ENCODE results near the gene KSR2. TPM values are rescaled to one million over a fixed set of nuclear protein-coding genes. Genes with fewer than 3 reads are reported as not detected.

KSR2 gene
- total RNA-seq, 3 donors from 2014 or later: 0.05 to 0.08 (median 0.05) TPM

- DNase-seq: no peak
- H3K9me3 Mint-ChIP-seq: no peaks in the 10 kb centered on the region
- no peaks in the 10 kb centered on the region for H3K27me3 Mint-ChIP-seq (ENCODE audit: low read depth)
- H3K4me1 Mint-ChIP-seq (ENCODE audit: low read depth): no peaks in the 10 kb centered on the region
- H3K4me3 Mint-ChIP-seq: no peak overlapping the region
- H3K36me3 Mint-ChIP-seq (ENCODE audit: insufficient read depth): no peaks in the 10 kb centered on the region
- ATAC-seq: no peak
Measured at GRCh38 chr12:117499759-117500485, 468.9 kb downstream of the KSR2 start.

- no peak for DNase-seq
- Mint-ChIP-seq H3K36me3 (ENCODE audit: insufficient read depth) (no peaks in the 10 kb centered on the region), H3K4me3 (no peak overlapping the region), H3K4me1 (ENCODE audit: low read depth) (no peaks in the 10 kb centered on the region), H3K27me3 (ENCODE audit: low read depth) (no peaks in the 10 kb centered on the region), H3K9me3 (no peaks in the 10 kb centered on the region)
- no peak for ATAC-seq
Measured at GRCh38 chr12:117498880-117499279, 469.9 kb downstream of the KSR2 start.

GRCh38 chr12:117498256-117498655 lies 470.5 kb downstream of the KSR2 start:
- no peaks in the 10 kb centered on the region for H3K4me1 Mint-ChIP-seq (ENCODE audit: low read depth)

GRCh38 chr12:117497407-117497806 lies 471.4 kb downstream of the KSR2 start:
- no peak for DNase-seq
- Mint-ChIP-seq H3K4me3 (no peak overlapping the region), H3K9me3 (no peaks in the 10 kb centered on the region), H3K4me1 (ENCODE audit: low read depth) (no peaks in the 10 kb centered on the region), H3K27me3 (ENCODE audit: low read depth) (no peaks in the 10 kb centered on the region), H3K36me3 (ENCODE audit: insufficient read depth) (no peaks in the 10 kb centered on the region)
- no peak for ATAC-seq

More at GRCh38 chr12:117498256-117498655, 470.5 kb downstream of the KSR2 start:
- Mint-ChIP-seq H3K9me3 (no peaks in the 10 kb centered on the region), H3K36me3 (ENCODE audit: insufficient read depth) (no peaks in the 10 kb centered on the region), H3K27me3 (ENCODE audit: low read depth) (no peaks in the 10 kb centered on the region), H3K4me3 (no peak overlapping the region)
- no peak for ATAC-seq
- DNase-seq: no peak

GRCh38 chr12:117494833-117495655 lies 473.7 kb downstream of the KSR2 start:
- DNase-seq: no peak
- no peaks in the 10 kb centered on the region for H3K9me3 Mint-ChIP-seq
- ATAC-seq: no peak
- H3K4me1 Mint-ChIP-seq (ENCODE audit: low read depth): no peaks in the 10 kb centered on the region
- no peak overlapping the region for H3K4me3 Mint-ChIP-seq
- H3K27me3 Mint-ChIP-seq (ENCODE audit: low read depth): no peaks in the 10 kb centered on the region
- H3K36me3 Mint-ChIP-seq (ENCODE audit: insufficient read depth): no peaks in the 10 kb centered on the region

- H3K4me3 Mint-ChIP-seq: no peak overlapping the region
- H3K27me3 Mint-ChIP-seq (ENCODE audit: low read depth): no peaks in the 10 kb centered on the region
- no peak for DNase-seq
- no peaks in the 10 kb centered on the region for H3K4me1 Mint-ChIP-seq (ENCODE audit: low read depth)
- H3K36me3 Mint-ChIP-seq (ENCODE audit: insufficient read depth): no peaks in the 10 kb centered on the region
- no peak for ATAC-seq
- no peaks in the 10 kb centered on the region for H3K9me3 Mint-ChIP-seq
Measured at GRCh38 chr12:117491711-117492110, 477.1 kb downstream of the KSR2 start.

GRCh38 chr12:117490130-117490529 lies 478.7 kb downstream of the KSR2 start:
- H3K4me1 Mint-ChIP-seq (ENCODE audit: low read depth): no peaks in the 10 kb centered on the region
- DNase-seq: no peak
- no peaks in the 10 kb centered on the region for H3K27me3 Mint-ChIP-seq (ENCODE audit: low read depth)
- no peak overlapping the region for H3K4me3 Mint-ChIP-seq
- H3K36me3 Mint-ChIP-seq (ENCODE audit: insufficient read depth): no peaks in the 10 kb centered on the region
- no peaks in the 10 kb centered on the region for H3K9me3 Mint-ChIP-seq
- no peak for ATAC-seq

GRCh38 chr12:117489671-117490070 lies 479.1 kb downstream of the KSR2 start:
- ATAC-seq: no peak
- no peaks in the 10 kb centered on the region for H3K27me3 Mint-ChIP-seq (ENCODE audit: low read depth)
- H3K4me3 Mint-ChIP-seq: no peak overlapping the region
- no peaks in the 10 kb centered on the region for H3K36me3 Mint-ChIP-seq (ENCODE audit: insufficient read depth)
- H3K4me1 Mint-ChIP-seq (ENCODE audit: low read depth): no peaks in the 10 kb centered on the region
- DNase-seq: no peak
- H3K9me3 Mint-ChIP-seq: no peaks in the 10 kb centered on the region

GRCh38 chr12:117486840-117487659 lies 481.7 kb downstream of the KSR2 start:
- Mint-ChIP-seq H3K36me3 (ENCODE audit: insufficient read depth) (peaks cover 1% of the 10 kb centered on the region), H3K9me3 (no peaks in the 10 kb centered on the region), H3K27me3 (ENCODE audit: low read depth) (peaks cover 1% of the 10 kb centered on the region), H3K4me3 (no peak overlapping the region), H3K4me1 (ENCODE audit: low read depth) (no peaks in the 10 kb centered on the region)
- ATAC-seq: no peak
- DNase-seq: no peak

GRCh38 chr12:117485984-117486839 lies 482.6 kb downstream of the KSR2 start:
- no peaks in the 10 kb centered on the region for H3K9me3 Mint-ChIP-seq
- no peaks in the 10 kb centered on the region for H3K4me1 Mint-ChIP-seq (ENCODE audit: low read depth)
- H3K36me3 Mint-ChIP-seq (ENCODE audit: insufficient read depth): peaks cover 1% of the 10 kb centered on the region
- no peak overlapping the region for H3K4me3 Mint-ChIP-seq
- H3K27me3 Mint-ChIP-seq (ENCODE audit: low read depth): peaks cover 1% of the 10 kb centered on the region
- ATAC-seq: no peak
- no peak for DNase-seq

- DNase-seq: no peak
- ATAC-seq: no peak
- Mint-ChIP-seq H3K4me3 (no peak overlapping the region), H3K4me1 (ENCODE audit: low read depth) (no peaks in the 10 kb centered on the region), H3K36me3 (ENCODE audit: insufficient read depth) (peaks cover 1% of the 10 kb centered on the region), H3K9me3 (no peaks in the 10 kb centered on the region), H3K27me3 (ENCODE audit: low read depth) (peaks cover 1% of the 10 kb centered on the region)
Measured at GRCh38 chr12:117484901-117485300, 483.9 kb downstream of the KSR2 start.

GRCh38 chr12:117483501-117483900 lies 485.3 kb downstream of the KSR2 start:
- DNase-seq (no peak), ATAC-seq (no peak)
- peaks cover 1% of the 10 kb centered on the region for H3K36me3 Mint-ChIP-seq (ENCODE audit: insufficient read depth)
- H3K27me3 Mint-ChIP-seq (ENCODE audit: low read depth): peaks cover 1% of the 10 kb centered on the region
- H3K9me3 Mint-ChIP-seq: no peaks in the 10 kb centered on the region
- H3K4me1 Mint-ChIP-seq (ENCODE audit: low read depth): no peaks in the 10 kb centered on the region
- H3K4me3 Mint-ChIP-seq: no peak overlapping the region

- peaks cover 1% of the 10 kb centered on the region for H3K36me3 Mint-ChIP-seq (ENCODE audit: insufficient read depth)
- DNase-seq: no peak
- no peak overlapping the region for H3K4me3 Mint-ChIP-seq
- ATAC-seq: no peak
- no peaks in the 10 kb centered on the region for H3K4me1 Mint-ChIP-seq (ENCODE audit: low read depth)
- no peaks in the 10 kb centered on the region for H3K9me3 Mint-ChIP-seq
- H3K27me3 Mint-ChIP-seq (ENCODE audit: low read depth): peaks cover 1% of the 10 kb centered on the region
Measured at GRCh38 chr12:117481470-117481869, 487.3 kb downstream of the KSR2 start.

GRCh38 chr12:117476341-117476740 lies 492.4 kb downstream of the KSR2 start:
- Mint-ChIP-seq H3K4me3 (no peak overlapping the region), H3K36me3 (ENCODE audit: insufficient read depth) (no peaks in the 10 kb centered on the region), H3K4me1 (ENCODE audit: low read depth) (no peaks in the 10 kb centered on the region), H3K9me3 (no peaks in the 10 kb centered on the region), H3K27me3 (ENCODE audit: low read depth) (no peaks in the 10 kb centered on the region)
- no peak for ATAC-seq
- no peak for DNase-seq
